Neural crest cell (in vitro differentiated cells): ENCODE results near the gene TMEM129. TPM values are rescaled to one million over a fixed set of nuclear protein-coding genes. Genes with fewer than 3 reads are reported as not detected.

ENCODE experiments used
- DNase-seq: peaks from one replicate; pipeline ENCODE4 v3.0.0; 2021; ENCODE audit warnings: low read depth, mixed read lengths, low spot score
- H3K27ac Mint-ChIP-seq: one replicate; pipeline ENCODE4 v1.8.0; 2021; ENCODE audit warnings: mild to moderate bottlenecking, mixed read lengths; ENCODE audit not compliant: unreplicated experiment
- H3K27me3 Mint-ChIP-seq: 2 replicates; pipeline ENCODE4 v1.8.0; 2021; ENCODE audit warnings: low read depth, mild to moderate bottlenecking, mixed read lengths
- H3K36me3 Mint-ChIP-seq: 2 replicates; pipeline ENCODE4 v1.8.0; 2021; ENCODE audit warnings: low read depth, mild to moderate bottlenecking, mixed read lengths
- H3K4me1 Mint-ChIP-seq: 2 replicates; pipeline ENCODE4 v1.8.0; 2021; ENCODE audit warnings: mixed read lengths
- H3K4me3 Mint-ChIP-seq: one replicate; pipeline ENCODE4 v1.8.0; 2021; ENCODE audit warnings: mild to moderate bottlenecking, mixed read lengths
- H3K9me3 Mint-ChIP-seq: 2 replicates; pipeline ENCODE4 v1.8.0; 2021; ENCODE audit warnings: mixed read lengths
- total RNA-seq: library from RNA; stranded (reverse); gene quantifications from 2 replicates; pipeline ENCODE4 v1.2.1, GENCODE V29; 2021
- TF ChIP-seq, protein P1 (sequence below): fragments of 200-600 bp; sonication (generic); conservative IDR thresholded peaks from 2 replicates; pipeline ENCODE4 v1.5.0; 2021; ENCODE audit warnings: antibody characterized with exemption, mild to moderate bottlenecking

Gene TMEM129
- total RNA-seq, 1 donor from 2014 or later = 37.4 TPM

DNA sequence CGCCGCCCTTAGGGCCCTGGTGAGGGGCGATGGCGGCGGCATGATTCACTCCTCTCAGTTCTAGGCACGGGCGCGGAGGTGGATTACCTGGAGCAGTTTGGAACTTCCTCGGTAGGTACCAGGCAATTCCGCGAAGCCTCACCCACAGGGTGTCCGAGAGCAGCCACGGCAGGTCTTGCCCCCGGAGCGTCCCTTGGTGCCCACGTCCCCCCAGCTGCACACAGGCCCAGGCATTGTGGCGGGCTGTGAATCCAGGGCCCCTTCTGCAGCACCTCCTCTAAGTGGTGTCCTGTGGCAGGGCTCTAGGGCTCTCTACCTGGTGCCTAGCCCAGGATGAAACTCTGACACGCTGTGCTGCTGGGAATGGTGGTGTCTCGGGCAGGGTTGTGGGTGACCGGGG, 14.1 kb upstream of the TMEM129 start:
- peaks cover 24% of the 10 kb centered on the region for H3K36me3 Mint-ChIP-seq

DNA sequence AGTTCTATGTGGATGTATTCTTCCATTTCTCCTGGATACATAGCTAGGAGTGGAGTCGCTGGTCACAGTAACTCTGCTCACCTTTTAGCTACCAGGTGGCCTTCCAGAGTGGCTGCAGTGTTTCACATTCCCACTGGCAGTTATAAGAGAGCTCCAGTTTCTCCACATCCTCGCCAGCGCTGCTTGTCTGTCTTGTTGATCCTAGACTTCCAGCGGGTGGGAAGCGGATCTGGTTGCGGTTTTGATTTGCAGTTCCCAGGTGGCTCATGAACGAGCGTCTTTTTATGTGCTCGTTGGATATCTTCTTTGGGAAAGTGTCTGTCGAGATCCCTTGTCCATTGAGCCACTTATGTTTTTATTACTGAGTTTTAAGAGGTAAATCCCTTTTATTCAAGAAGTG, 11.8 kb upstream of the TMEM129 start:
- H3K4me3 Mint-ChIP-seq = no peak overlapping the region
- no peaks in the 10 kb centered on the region for H3K27me3 Mint-ChIP-seq
- TF ChIP-seq, protein P1, sequence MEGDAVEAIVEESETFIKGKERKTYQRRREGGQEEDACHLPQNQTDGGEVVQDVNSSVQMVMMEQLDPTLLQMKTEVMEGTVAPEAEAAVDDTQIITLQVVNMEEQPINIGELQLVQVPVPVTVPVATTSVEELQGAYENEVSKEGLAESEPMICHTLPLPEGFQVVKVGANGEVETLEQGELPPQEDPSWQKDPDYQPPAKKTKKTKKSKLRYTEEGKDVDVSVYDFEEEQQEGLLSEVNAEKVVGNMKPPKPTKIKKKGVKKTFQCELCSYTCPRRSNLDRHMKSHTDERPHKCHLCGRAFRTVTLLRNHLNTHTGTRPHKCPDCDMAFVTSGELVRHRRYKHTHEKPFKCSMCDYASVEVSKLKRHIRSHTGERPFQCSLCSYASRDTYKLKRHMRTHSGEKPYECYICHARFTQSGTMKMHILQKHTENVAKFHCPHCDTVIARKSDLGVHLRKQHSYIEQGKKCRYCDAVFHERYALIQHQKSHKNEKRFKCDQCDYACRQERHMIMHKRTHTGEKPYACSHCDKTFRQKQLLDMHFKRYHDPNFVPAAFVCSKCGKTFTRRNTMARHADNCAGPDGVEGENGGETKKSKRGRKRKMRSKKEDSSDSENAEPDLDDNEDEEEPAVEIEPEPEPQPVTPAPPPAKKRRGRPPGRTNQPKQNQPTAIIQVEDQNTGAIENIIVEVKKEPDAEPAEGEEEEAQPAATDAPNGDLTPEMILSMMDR = no peak
- peaks cover 12% of the 10 kb centered on the region for H3K36me3 Mint-ChIP-seq
- no peak overlapping the region for H3K27ac Mint-ChIP-seq
- H3K9me3 Mint-ChIP-seq = no peaks in the 10 kb centered on the region
- H3K4me1 Mint-ChIP-seq = no peaks in the 10 kb centered on the region
- no peak for DNase-seq

More for the DNA sequence above, 14.1 kb upstream of the TMEM129 start:
- no peak overlapping the region for H3K27ac Mint-ChIP-seq
- H3K27me3 Mint-ChIP-seq = no peaks in the 10 kb centered on the region
- H3K4me3 Mint-ChIP-seq = no peak overlapping the region
- TF ChIP-seq, protein P1 = no peak
- no peak for DNase-seq
- no peaks in the 10 kb centered on the region for H3K4me1 Mint-ChIP-seq
- H3K9me3 Mint-ChIP-seq = no peaks in the 10 kb centered on the region

DNA sequence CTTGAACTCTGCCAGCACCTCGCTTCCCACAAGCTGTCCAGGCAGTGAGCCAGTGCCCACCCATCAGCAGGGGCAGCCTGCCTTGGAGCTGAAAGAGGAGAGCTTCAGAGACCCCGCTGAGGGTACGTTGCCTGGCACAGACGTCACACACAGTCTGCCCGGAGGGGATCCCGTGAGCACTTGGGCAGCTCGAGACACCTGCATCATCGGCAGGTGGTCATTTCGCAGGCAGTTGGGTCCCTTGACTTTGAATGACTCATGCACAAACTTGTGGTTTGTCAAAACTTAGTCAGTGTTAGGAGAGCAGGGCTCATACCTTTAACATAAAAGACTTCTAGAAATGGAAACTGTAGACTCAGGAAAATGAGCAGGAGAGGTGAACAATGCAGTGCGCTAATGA, 10.1 kb upstream of the TMEM129 start:
- Mint-ChIP-seq H3K4me3 (no peak overlapping the region), H3K27me3 (no peaks in the 10 kb centered on the region), H3K27ac (no peak overlapping the region), H3K4me1 (peaks cover 4% of the 10 kb centered on the region), H3K36me3 (peaks cover 12% of the 10 kb centered on the region), H3K9me3 (no peaks in the 10 kb centered on the region)
- TF ChIP-seq, protein P1 = no peak
- no peak for DNase-seq

DNA sequence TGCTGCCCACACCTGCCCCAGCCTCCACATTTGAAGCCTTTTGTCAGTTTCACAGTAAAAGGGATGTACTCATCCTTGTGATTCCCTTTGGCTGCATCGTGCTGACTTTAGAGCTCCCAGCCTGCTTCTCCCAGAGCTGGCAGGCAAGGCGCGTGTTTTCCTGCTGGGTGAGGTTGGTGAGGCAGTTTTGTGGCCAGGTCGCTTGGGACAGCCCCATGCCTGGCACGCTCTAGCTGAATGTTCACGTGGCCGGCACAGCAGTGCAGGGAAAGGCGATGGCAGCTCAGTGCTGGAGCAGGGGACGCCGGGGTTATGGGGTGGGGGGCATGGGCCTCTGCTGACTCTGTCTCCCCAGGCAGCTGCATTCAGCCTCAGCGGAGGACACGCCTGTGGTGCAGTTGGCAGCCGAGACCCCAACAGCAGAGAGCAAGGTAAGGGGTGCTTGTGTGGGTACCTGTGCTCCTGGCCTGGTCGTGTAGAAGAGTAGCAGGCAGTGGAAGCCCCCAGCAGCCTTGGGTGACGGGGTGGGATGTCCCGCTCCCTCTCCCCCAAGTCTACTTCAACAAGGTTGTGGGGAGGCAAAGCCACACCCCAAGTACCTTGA, 9.5 kb upstream of the TMEM129 start:
- Mint-ChIP-seq H3K4me1 (peaks cover 6% of the 10 kb centered on the region), H3K9me3 (no peaks in the 10 kb centered on the region), H3K4me3 (no peak overlapping the region), H3K27ac (no peak overlapping the region), H3K36me3 (peaks cover 12% of the 10 kb centered on the region), H3K27me3 (no peaks in the 10 kb centered on the region)
- no peak for DNase-seq
- TF ChIP-seq, protein P1 = no peak

DNA sequence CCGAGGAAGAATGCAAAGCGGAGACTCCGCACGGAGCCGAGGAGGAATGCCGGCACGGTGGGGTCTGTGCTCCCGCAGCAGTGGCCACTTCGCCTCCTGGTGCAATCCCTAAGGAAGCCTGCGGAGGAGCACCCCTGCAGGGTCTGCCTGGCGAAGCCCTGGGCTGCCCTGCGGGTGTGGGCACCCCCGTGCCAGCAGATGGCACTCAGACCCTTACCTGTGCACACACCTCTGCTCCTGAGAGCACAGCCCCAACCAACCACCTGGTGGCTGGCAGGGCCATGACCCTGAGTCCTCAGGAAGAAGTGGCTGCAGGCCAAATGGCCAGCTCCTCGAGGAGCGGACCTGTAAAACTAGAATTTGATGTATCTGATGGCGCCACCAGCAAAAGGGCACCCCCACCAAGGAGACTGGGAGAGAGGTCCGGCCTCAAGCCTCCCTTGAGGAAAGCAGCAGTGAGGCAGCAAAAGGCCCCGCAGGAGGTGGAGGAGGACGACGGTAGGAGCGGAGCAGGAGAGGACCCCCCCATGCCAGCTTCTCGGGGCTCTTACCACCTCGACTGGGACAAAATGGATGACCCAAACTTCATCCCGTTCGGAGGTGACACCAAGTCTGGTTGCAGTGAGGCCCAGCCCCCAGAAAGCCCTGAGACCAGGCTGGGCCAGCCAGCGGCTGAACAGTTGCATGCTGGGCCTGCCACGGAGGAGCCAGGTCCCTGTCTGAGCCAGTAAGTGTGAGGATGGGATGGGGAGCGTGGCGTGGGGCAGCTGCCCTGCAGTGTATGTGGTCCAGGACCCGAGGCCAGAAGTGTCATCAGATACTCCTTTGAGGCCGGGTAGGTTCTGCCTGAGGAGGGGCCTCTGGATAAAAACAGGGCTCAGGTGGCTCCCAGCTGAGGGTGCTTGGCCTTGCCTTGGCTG, 7.2 kb upstream of the TMEM129 start:
- Mint-ChIP-seq H3K36me3 (peaks cover 18% of the 10 kb centered on the region), H3K4me1 (peaks cover 12% of the 10 kb centered on the region), H3K4me3 (no peak overlapping the region), H3K27ac (no peak overlapping the region), H3K27me3 (no peaks in the 10 kb centered on the region), H3K9me3 (no peaks in the 10 kb centered on the region)
- DNase-seq = no peak
- TF ChIP-seq, protein P1 = no peak
